Activated B cell treated with CpG ODN at 0.5 μM for 24 hours (primary cell): Measurements from ENCODE around the gene FKBP9. TPM values are rescaled to one million over a fixed set of nuclear protein-coding genes. Genes with fewer than 3 reads are reported as not detected.

Experiments
- ATAC-seq: fragments of 200-7000 bp; cut with Tn5 transposase; one replicate; pipeline ENCODE4 v1.10.0; 2021; ENCODE audit warnings: low read depth, mild to moderate bottlenecking, moderate library complexity
- CTCF ChIA-PET: fragments of 350-600 bp; sonication (Branson Sonifier 250); formaldehyde crosslinking; loops from one replicate; lab custom pipeline; 2021; ENCODE audit warnings: antibody characterized with exemption; lab: Charles Lee
- POLR2A ChIA-PET: fragments of 350-600 bp; sonication (Branson Sonifier 250); formaldehyde crosslinking; loops from one replicate; lab custom pipeline; 2021; ENCODE audit warnings: antibody characterized with exemption; lab: Charles Lee
- DNase-seq: peaks from one replicate; pipeline ENCODE4 v3.0.0; 2022
- H3K27ac Mint-ChIP-seq: one replicate; pipeline ENCODE4 v1.8.0; 2020; ENCODE audit warnings: mixed read lengths
- H3K27me3 Mint-ChIP-seq: one replicate; pipeline ENCODE4 v1.8.0; 2021; ENCODE audit warnings: mixed read lengths
- H3K36me3 Mint-ChIP-seq: one replicate; pipeline ENCODE4 v1.8.0; 2021; ENCODE audit warnings: low read depth, mixed read lengths
- H3K4me1 Mint-ChIP-seq: one replicate; pipeline ENCODE4 v1.8.0; 2021; ENCODE audit warnings: mixed read lengths
- H3K4me3 Mint-ChIP-seq: one replicate; pipeline ENCODE4 v1.8.0; 2020; ENCODE audit warnings: mild to moderate bottlenecking, mixed read lengths
- H3K9me3 Mint-ChIP-seq: one replicate; pipeline ENCODE4 v1.8.0; 2020; ENCODE audit warnings: mixed read lengths
- CTCF ChIP-seq: fragments of 200-600 bp; IDR thresholded peaks from one replicate; pipeline ENCODE4 v1.8.0; 2022; ENCODE audit warnings: antibody characterized with exemption, mild to moderate bottlenecking
- intact Hi-C: fragments of 100-400 bp; cut with micrococcal nuclease; formaldehyde crosslinking; loops from one replicate; pipeline ENCODE4 v1.15.1; 2024
- total RNA-seq: library from RNA; stranded (reverse); gene quantifications from 2 replicates; pipeline ENCODE4 v1.2.3, GENCODE V29; 2022

The FKBP9 gene
- total RNA-seq, 1 donor from 2014 or later = 0.69 TPM

- H3K27me3 Mint-ChIP-seq = no peaks in the 10 kb centered on the region
- ATAC-seq (peak; percentile 82), DNase-seq (peak; percentile 72)
- H3K9me3 Mint-ChIP-seq = peaks cover 2% of the 10 kb centered on the region
- TF ChIP-seq CTCF = no peak
- POLR2A ChIA-PET = interaction anchor here (0.9 to 3.3 kb wide), 7 partner anchors 14 to 166 kb away, joined by 3 to 35 read pairs (median 8); partner anchors contain the start of gene KBTBD2
- peak overlapping the region; percentile 84 for H3K27ac Mint-ChIP-seq
- intact Hi-C loops = loop anchor here (1.0 to 5.0 kb wide), 9 partner anchors 35 to 250 kb away; partner anchors contain the start of gene RP9
- CTCF ChIA-PET = interaction anchor here (0.7 to 5.3 kb wide), 20 partner anchors 11 to 249 kb away, joined by 3 to 74 read pairs (median 4); partner anchors contain the start of gene RP9
- no peaks in the 10 kb centered on the region for H3K36me3 Mint-ChIP-seq
- H3K4me1 Mint-ChIP-seq = peaks cover 23% of the 10 kb centered on the region
- H3K4me3 Mint-ChIP-seq = peak overlapping the region; percentile 92
Measured at GRCh38 chr7:32942415-32943251, 14.6 kb upstream of the FKBP9 start.

- no peak for TF ChIP-seq CTCF
Measured at GRCh38 chr7:32943252-32944030, 13.8 kb upstream of the FKBP9 start.

GRCh38 chr7:32947420-32947983 lies 9.7 kb upstream of the FKBP9 start:
- Mint-ChIP-seq H3K27me3 (peaks cover 2% of the 10 kb centered on the region), H3K36me3 (peaks cover 2% of the 10 kb centered on the region), H3K27ac (no peak overlapping the region), H3K4me1 (no peaks in the 10 kb centered on the region), H3K4me3 (no peak overlapping the region), H3K9me3 (peaks cover 12% of the 10 kb centered on the region)
- DNase-seq (no peak), ATAC-seq (no peak)
- POLR2A ChIA-PET = interaction anchor here (0.7 kb wide), 1 partner anchor 71 kb away, joined by 6 read pairs; no protein-coding TSS in a partner anchor
- no peak for TF ChIP-seq CTCF
- CTCF ChIA-PET = no interaction called here
- intact Hi-C loops = no loop called here

More at GRCh38 chr7:32943252-32944030, 13.8 kb upstream of the FKBP9 start:
- Mint-ChIP-seq H3K4me1 (peaks cover 23% of the 10 kb centered on the region), H3K4me3 (peak overlapping the region; percentile 68), H3K27ac (no peak overlapping the region), H3K9me3 (peaks cover 8% of the 10 kb centered on the region), H3K27me3 (no peaks in the 10 kb centered on the region), H3K36me3 (peaks cover 1% of the 10 kb centered on the region)
- no peak for DNase-seq
- intact Hi-C loops = loop anchor here (1.0 to 5.0 kb wide), 7 partner anchors 36 to 251 kb away; partner anchors contain the start of gene RP9
- POLR2A ChIA-PET = interaction anchor here (0.9 to 3.3 kb wide), 5 partner anchors 15 to 165 kb away, joined by 3 to 35 read pairs (median 8); partner anchors contain the start of gene KBTBD2
- no peak for ATAC-seq
- CTCF ChIA-PET = interaction anchor here (0.7 to 5.3 kb wide), 18 partner anchors 12 to 250 kb away, joined by 3 to 74 read pairs (median 4); partner anchors contain the start of gene RP9

GRCh38 chr7:32948202-32948601 lies 9.0 kb upstream of the FKBP9 start:
- intact Hi-C loops = no loop called here
- Mint-ChIP-seq H3K9me3 (peaks cover 12% of the 10 kb centered on the region), H3K4me3 (no peak overlapping the region), H3K36me3 (peaks cover 2% of the 10 kb centered on the region), H3K27ac (no peak overlapping the region), H3K27me3 (peaks cover 2% of the 10 kb centered on the region), H3K4me1 (no peaks in the 10 kb centered on the region)
- POLR2A ChIA-PET = no interaction called here
- CTCF ChIA-PET = no interaction called here
- TF ChIP-seq CTCF = no peak
- DNase-seq = no peak
- no peak for ATAC-seq
